B cell (primary cell): ENCODE results near the gene FAIM2.

ENCODE experiments used
- CTCF ChIP-seq: fragments of 200-600 bp; IDR thresholded peaks from one replicate; pipeline ENCODE4 v1.8.0; 2022; ENCODE audit warnings: antibody characterized with exemption, mild to moderate bottlenecking
- EZH2 ChIP-seq: IDR thresholded peaks from 2 replicates; pipeline ENCODE4 v1.6.1; 2012; ENCODE audit warnings: borderline replicate concordance, low read depth, mild to moderate bottlenecking, moderate library complexity, low read length; ENCODE audit not compliant: insufficient read depth, poor library complexity, severe bottlenecking

- TF ChIP-seq CTCF (no peak), EZH2 (no peak)
These were observed 18.2 kb upstream of the FAIM2 start for GRCh38 chr12:49921936-49922335.
